OCI-LY3 (cell line): ENCODE data around the gene UNC5C.

Experiments
- H2AFZ ChIP-seq: fragments of 200-600, 300-600 bp; shearing (Covaris generic); 2 replicates; pipeline ENCODE4 v1.6.0; 2014; ENCODE audit warnings: antibody characterized with exemption, low read depth, low read length
- H3K27ac ChIP-seq: fragments of 200-600, 300-600 bp; sonication (generic); 2 replicates; pipeline ENCODE4 v1.5.1; 2014; ENCODE audit warnings: mild to moderate bottlenecking, low read length, moderate library complexity, mixed read lengths
- H3K27me3 ChIP-seq: fragments of 200-600, 300-600 bp; sonication (generic); 2 replicates; pipeline ENCODE4 v1.6.1; 2014; ENCODE audit warnings: low read depth, low read length, mixed read lengths
- H3K36me3 ChIP-seq: fragments of 200-600, 300-600 bp; sonication (generic); replicated peaks from 2 replicates; pipeline ENCODE3; 2014; ENCODE audit warnings: low read depth, low read length, mixed read lengths
- H3K4me1 ChIP-seq: fragments of 300-600, 200-600 bp; sonication (generic); 2 replicates; pipeline ENCODE4 v1.6.1; 2014; ENCODE audit warnings: low read length, mixed read lengths
- H3K4me2 ChIP-seq: fragments of 200-600, 300-600 bp; sonication (generic); 2 replicates; pipeline ENCODE4 v1.6.1; 2014; ENCODE audit warnings: low read length, mixed read lengths
- H3K4me3 ChIP-seq: fragments of 300-600, 200-600 bp; sonication (generic); 2 replicates; pipeline ENCODE4 v1.5.1; 2014; ENCODE audit warnings: antibody characterized with exemption, mild to moderate bottlenecking, low read length, moderate library complexity
- H3K79me2 ChIP-seq: fragments of 300-600, 200-600 bp; shearing (Covaris generic); 2 replicates; pipeline ENCODE4 v1.6.1; 2014; ENCODE audit warnings: mild to moderate bottlenecking, low read length, mixed read lengths
- H3K9ac ChIP-seq: fragments of 300-600, 200-600 bp; shearing (Covaris generic); 2 replicates; pipeline ENCODE4 v1.6.0; 2014; ENCODE audit warnings: mild to moderate bottlenecking, low read length, moderate library complexity
- H3K9me3 ChIP-seq: fragments of 200-600, 300-600 bp; shearing (Covaris generic); 2 replicates; pipeline ENCODE4 v1.6.1; 2014; ENCODE audit warnings: low read length, mixed read lengths; ENCODE audit not compliant: insufficient read depth
- H4K20me1 ChIP-seq: fragments of 200-600, 300-600 bp; sonication (generic); 2 replicates; pipeline ENCODE4 v1.6.1; 2016; ENCODE audit warnings: low read length, mixed read lengths; ENCODE audit not compliant: insufficient read depth
- CTCF ChIP-seq: fragments of 200-600, 300-600 bp; sonication (generic); IDR thresholded peaks from 2 replicates; pipeline ENCODE4 v1.5.1; 2014; ENCODE audit warnings: antibody characterized with exemption, low read length, low read depth
- EZH2phosphoT487 ChIP-seq: fragments of 200-600 bp; shearing (Covaris generic); IDR thresholded peaks from 2 replicates; pipeline ENCODE4 v1.6.1; 2018; ENCODE audit warnings: antibody characterized with exemption, mixed run types, low read depth

The UNC5C gene

DNA sequence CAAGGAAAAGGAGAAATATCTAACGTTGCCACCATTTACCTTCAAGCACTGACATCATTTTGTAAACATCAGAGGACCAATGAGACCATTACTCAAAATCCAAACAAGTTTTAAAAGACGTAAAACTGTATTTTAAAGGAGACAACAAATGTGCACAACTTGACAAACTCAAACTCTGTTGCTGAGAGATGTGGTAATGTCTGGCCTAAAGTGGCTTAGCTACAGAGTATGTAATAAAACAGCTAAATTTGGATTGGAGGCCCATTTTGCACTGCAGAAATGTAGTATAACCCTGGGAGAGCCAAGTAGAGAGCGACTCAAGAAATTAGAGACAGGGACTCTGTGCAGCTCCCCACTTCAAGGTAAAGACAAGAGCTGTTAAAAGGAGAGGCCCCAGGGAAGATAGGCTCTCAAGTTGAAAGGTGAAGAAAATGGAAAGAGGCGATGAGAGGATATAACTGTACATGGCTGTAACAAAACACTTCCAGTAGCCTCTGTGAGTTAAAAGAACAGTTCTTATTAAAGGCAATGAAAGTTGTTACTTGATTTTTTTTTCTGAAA, 20.3 kb downstream of the UNC5C start:
- H3K9ac ChIP-seq, result no peak overlapping the region
- no peak overlapping the region for H2AFZ ChIP-seq

GRCh38 chr4:95526075-95526474, 22.7 kb downstream of the UNC5C start:
- H3K9ac ChIP-seq, result no peak overlapping the region
- no peaks in the 10 kb centered on the region for H3K79me2 ChIP-seq
- no peaks in the 10 kb centered on the region for H3K9me3 ChIP-seq
- no peak overlapping the region for H3K4me2 ChIP-seq
- no peak overlapping the region for H3K27ac ChIP-seq
- H3K36me3 ChIP-seq, result no peaks in the 10 kb centered on the region
- no peak for TF ChIP-seq EZH2phosphoT487
- TF ChIP-seq CTCF, result no peak
- no peaks in the 10 kb centered on the region for H4K20me1 ChIP-seq
- H3K27me3 ChIP-seq, result peaks cover 3% of the 10 kb centered on the region; the same call in 1 of the 2 replicates
- no peak overlapping the region for H2AFZ ChIP-seq
- H3K4me1 ChIP-seq, result peaks cover 13% of the 10 kb centered on the region
- no peak overlapping the region for H3K4me3 ChIP-seq

More for the DNA sequence above, 20.3 kb downstream of the UNC5C start:
- Histone ChIP-seq H4K20me1 (no peaks in the 10 kb centered on the region), H3K4me2 (no peak overlapping the region), H3K79me2 (no peaks in the 10 kb centered on the region), H3K4me3 (no peak overlapping the region), H3K36me3 (no peaks in the 10 kb centered on the region), H3K27ac (no peak overlapping the region), H3K4me1 (peaks cover 13% of the 10 kb centered on the region), H3K27me3 (peaks cover 3% of the 10 kb centered on the region; the same call in 1 of the 2 replicates), H3K9me3 (no peaks in the 10 kb centered on the region)
- TF ChIP-seq EZH2phosphoT487 (no peak), CTCF (no peak)

- peaks cover 13% of the 10 kb centered on the region for H3K4me1 ChIP-seq
- H3K4me2 ChIP-seq, result peak overlapping the region; percentile 58
- peaks cover 3% of the 10 kb centered on the region; the same call in 1 of the 2 replicates for H3K27me3 ChIP-seq
- H3K9me3 ChIP-seq, result no peaks in the 10 kb centered on the region
- H4K20me1 ChIP-seq, result no peaks in the 10 kb centered on the region
- H3K9ac ChIP-seq, result no peak overlapping the region
- no peak overlapping the region for H2AFZ ChIP-seq
- peak overlapping the region; percentile 33 for H3K4me3 ChIP-seq
- no peak overlapping the region for H3K27ac ChIP-seq
- no peaks in the 10 kb centered on the region for H3K36me3 ChIP-seq
- TF ChIP-seq EZH2phosphoT487 (no peak), CTCF (no peak)
- H3K79me2 ChIP-seq, result no peaks in the 10 kb centered on the region
These were observed 24.0 kb downstream of the UNC5C start for GRCh38 chr4:95524729-95525128.

- Histone ChIP-seq H3K9ac (no peak overlapping the region), H3K4me2 (peak overlapping the region; percentile 58)
- TF ChIP-seq EZH2phosphoT487 (no peak), CTCF (no peak)
These were observed 24.6 kb downstream of the UNC5C start for GRCh38 chr4:95524184-95524583.

More at GRCh38 chr4:95524184-95524583, 24.6 kb downstream of the UNC5C start:
- H3K27me3 ChIP-seq, result peaks cover 3% of the 10 kb centered on the region; the same call in 1 of the 2 replicates
- no peaks in the 10 kb centered on the region for H3K36me3 ChIP-seq
- H2AFZ ChIP-seq, result no peak overlapping the region
- no peaks in the 10 kb centered on the region for H4K20me1 ChIP-seq
- H3K4me3 ChIP-seq, result peak overlapping the region; percentile 33
- H3K9me3 ChIP-seq, result no peaks in the 10 kb centered on the region
- H3K27ac ChIP-seq, result no peak overlapping the region
- no peaks in the 10 kb centered on the region for H3K79me2 ChIP-seq
- H3K4me1 ChIP-seq, result peaks cover 13% of the 10 kb centered on the region
